Rectal smooth muscle tissue (tissue), 1 donor: ENCODE measurements around the gene PTGR1.

Experiments used
- H3K27ac ChIP-seq: one replicate; pipeline ENCODE4 v1.7.0; 2013; ENCODE audit warnings: low read depth, low read length, inconsistent platforms
- H3K27me3 ChIP-seq: one replicate; pipeline ENCODE4 v1.7.0; 2013; ENCODE audit warnings: low read length; ENCODE audit not compliant: control insufficient read depth, insufficient read depth
- H3K36me3 ChIP-seq: one replicate; pipeline ENCODE4 v1.7.0; 2013; ENCODE audit warnings: low read length; ENCODE audit not compliant: control insufficient read depth, insufficient read depth
- H3K4me1 ChIP-seq: one replicate; pipeline ENCODE4 v1.7.0; 2013; ENCODE audit warnings: low read length; ENCODE audit not compliant: control insufficient read depth, insufficient read depth
- H3K4me3 ChIP-seq: one replicate; pipeline ENCODE4 v1.7.0; 2013; ENCODE audit warnings: low read length
- H3K9ac ChIP-seq: one replicate; pipeline ENCODE4 v1.7.0; 2013; ENCODE audit warnings: low read length

PTGR1 gene

GRCh38 chr9:111514967-111515366, 84.5 kb downstream of the PTGR1 start:
- H3K27ac ChIP-seq = no peak overlapping the region
- no peaks in the 10 kb centered on the region for H3K27me3 ChIP-seq

More at GRCh38 chr9:111514967-111515366, 84.5 kb downstream of the PTGR1 start:
- no peaks in the 10 kb centered on the region for H3K36me3 ChIP-seq
- no peaks in the 10 kb centered on the region for H3K4me1 ChIP-seq
- no peak overlapping the region for H3K9ac ChIP-seq
- H3K4me3 ChIP-seq = no peak overlapping the region
